Peyer's patch (tissue), 4 donors: ENCODE data around the gene USP34.

Experiments used
- POLR2A ChIP-seq, 2 donors: fragments of 450-650 bp; IDR thresholded peaks; one replicate each; pipeline ENCODE4 v1.5.1; 2017; ENCODE audit warnings: antibody characterized with exemption in 2 of 2, mild to moderate bottlenecking in 2 of 2, moderate library complexity in 2 of 2
- TF ChIP-seq, protein P1 (sequence below), 6 experiments: fragments of 450-650 bp in 4 of 6; fragments of 200-600 bp in 2 of 6; sonication (generic) in 1 of 6; IDR thresholded peaks; one replicate each; pipeline ENCODE4 v1.5.1; 2017 to 2019; ENCODE audit warnings: antibody characterized with exemption in 6 of 6, mild to moderate bottlenecking in 3 of 6, moderate library complexity in 1 of 6

DNA sequence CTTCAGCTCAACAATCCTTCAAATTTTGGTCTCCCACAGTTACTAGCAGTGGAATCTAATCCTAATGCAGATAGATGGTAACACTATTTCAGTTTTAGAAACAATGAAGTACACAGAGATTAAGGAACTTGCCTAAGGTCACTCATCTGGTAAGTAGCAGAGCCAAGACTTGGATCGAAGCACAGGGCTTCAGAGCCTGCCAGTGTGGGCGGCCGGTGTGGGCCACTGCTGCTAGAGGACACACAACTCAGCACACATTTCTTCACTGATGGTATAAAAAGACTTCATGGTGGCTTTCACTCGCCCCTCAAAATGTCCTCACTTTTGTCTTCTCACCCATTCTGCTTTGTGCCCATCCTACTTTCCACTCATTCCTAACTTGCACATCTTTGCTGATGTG lies 297.8 kb downstream of the USP34 start:
- TF ChIP-seq, protein P1, sequence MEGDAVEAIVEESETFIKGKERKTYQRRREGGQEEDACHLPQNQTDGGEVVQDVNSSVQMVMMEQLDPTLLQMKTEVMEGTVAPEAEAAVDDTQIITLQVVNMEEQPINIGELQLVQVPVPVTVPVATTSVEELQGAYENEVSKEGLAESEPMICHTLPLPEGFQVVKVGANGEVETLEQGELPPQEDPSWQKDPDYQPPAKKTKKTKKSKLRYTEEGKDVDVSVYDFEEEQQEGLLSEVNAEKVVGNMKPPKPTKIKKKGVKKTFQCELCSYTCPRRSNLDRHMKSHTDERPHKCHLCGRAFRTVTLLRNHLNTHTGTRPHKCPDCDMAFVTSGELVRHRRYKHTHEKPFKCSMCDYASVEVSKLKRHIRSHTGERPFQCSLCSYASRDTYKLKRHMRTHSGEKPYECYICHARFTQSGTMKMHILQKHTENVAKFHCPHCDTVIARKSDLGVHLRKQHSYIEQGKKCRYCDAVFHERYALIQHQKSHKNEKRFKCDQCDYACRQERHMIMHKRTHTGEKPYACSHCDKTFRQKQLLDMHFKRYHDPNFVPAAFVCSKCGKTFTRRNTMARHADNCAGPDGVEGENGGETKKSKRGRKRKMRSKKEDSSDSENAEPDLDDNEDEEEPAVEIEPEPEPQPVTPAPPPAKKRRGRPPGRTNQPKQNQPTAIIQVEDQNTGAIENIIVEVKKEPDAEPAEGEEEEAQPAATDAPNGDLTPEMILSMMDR (IDR thresholded peaks at IDR 0.05): no peak
- no peak for TF ChIP-seq POLR2A (IDR thresholded peaks at IDR 0.05)
